Mammary epithelial cell (primary cell): ENCODE data around the gene LYVE1.

Experiments used
- CTCF ChIP-seq, 2 donors: IDR thresholded peaks in 1 of 2; conservative IDR thresholded peaks in 1 of 2; 2 replicates each; pipeline ENCODE4 v1.5.1; 2011 to 2012; ENCODE audit warnings: inconsistent platforms in 2 of 2, low read length in 2 of 2, mild to moderate bottlenecking in 2 of 2, control low read depth in 1 of 2, low read depth in 1 of 2; ENCODE audit not compliant: insufficient read depth in 1 of 2; ENCODE audit errors: extremely low read depth in 1 of 2
- EZH2 ChIP-seq: IDR thresholded peaks from 2 replicates; pipeline ENCODE4 v1.6.1; 2012; ENCODE audit warnings: low read length, inconsistent platforms, borderline replicate concordance

GRCh38 chr11:10601837-10602236, 33.4 kb upstream of the LYVE1 start:
- no peak for TF ChIP-seq CTCF (conservative IDR thresholded peaks at IDR 0.05 in 1 of 2, IDR thresholded peaks at IDR 0.05 in 1 of 2; ENCODE audit: extremely low read depth in 1 of 2, insufficient read depth in 1 of 2, low read depth in 1 of 2, low read length in 2 of 2)
- no peak for TF ChIP-seq EZH2
